IPS DF 6.9 (cell line): Measurements from ENCODE around the gene COA6.
"Not testable (repeated sequence)": the region's sequence is repeated elsewhere in the genome, so short reads cannot be mapped to it uniquely, and the experiment has no call there.

Experiments used
- DNase-seq: peaks from one replicate; pipeline ENCODE4 v3.0.0-alpha.2; 2013; ENCODE audit warnings: low read depth, low spot score
- H3K27ac ChIP-seq: one replicate; pipeline ENCODE4 v1.5.1; 2013; ENCODE audit warnings: low read length, control low read depth
- H3K27me3 ChIP-seq: 2 replicates; pipeline ENCODE4 v1.6.1; 2013; ENCODE audit warnings: mild to moderate bottlenecking, low read length; ENCODE audit not compliant: control insufficient read depth, insufficient read depth
- H3K36me3 ChIP-seq: 2 replicates; pipeline ENCODE4 v1.6.1; 2013; ENCODE audit warnings: low read length; ENCODE audit not compliant: control insufficient read depth, insufficient read depth
- H3K4me1 ChIP-seq: 2 replicates; pipeline ENCODE4 v1.6.1; 2013; ENCODE audit warnings: low read length; ENCODE audit not compliant: control insufficient read depth, insufficient read depth
- H3K4me3 ChIP-seq: 2 replicates; pipeline ENCODE4 v1.5.1; 2013; ENCODE audit warnings: mild to moderate bottlenecking, low read length
- H3K9me3 ChIP-seq: 2 replicates; pipeline ENCODE4 v1.6.1; 2013; ENCODE audit warnings: low read length, inconsistent platforms; ENCODE audit not compliant: control insufficient read depth, insufficient read depth
- WGBS: extraction: QIAGEN DNeasy Blood & Tissue Kit; methylation state at CpG from one replicate; pipeline ENCODE4 v1.1.7; 2013; ENCODE audit warnings: mixed read lengths, missing lambda C conversion rate; ENCODE audit not compliant: insufficient read length, insufficient coverage; 5-methylcytosine and 5-hydroxymethylcytosine counted together

The COA6 gene

GRCh38 chr1:234393190-234393589 lies 19.9 kb downstream of the COA6 start:
- WGBS = no CpG with 5 or more reads among the region's 6 CpGs

DNA sequence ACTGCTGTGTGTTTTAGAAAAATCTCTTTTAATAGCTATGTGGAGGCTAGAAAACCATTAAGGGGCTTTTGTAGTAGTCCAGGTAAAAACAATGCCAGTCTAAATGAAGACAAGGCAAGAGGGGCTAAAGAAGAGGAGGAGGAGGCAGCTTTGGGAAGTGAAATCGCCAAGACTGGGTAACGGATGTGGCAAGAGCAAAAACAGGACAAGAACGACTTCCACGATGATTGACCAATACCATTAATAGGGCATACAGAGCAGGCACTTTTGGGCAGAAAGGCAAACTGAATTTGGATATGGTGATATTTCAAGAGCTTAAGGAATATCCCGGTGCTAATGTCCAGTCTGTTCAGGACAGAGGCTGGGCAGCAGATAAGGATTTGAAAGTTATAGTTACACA lies 22.0 kb downstream of the COA6 start:
- H3K36me3 ChIP-seq = peaks cover 3% of the 10 kb centered on the region; the same call in 1 of the 2 replicates
- H3K27me3 ChIP-seq = no peaks in the 10 kb centered on the region
- WGBS = no CpG with 5 or more reads among the region's 5 CpGs
- H3K27ac ChIP-seq = no peak overlapping the region
- no peak overlapping the region for H3K4me3 ChIP-seq
- H3K9me3 ChIP-seq = no peaks in the 10 kb centered on the region
- no peaks in the 10 kb centered on the region for H3K4me1 ChIP-seq
- no peak for DNase-seq

More at GRCh38 chr1:234393190-234393589, 19.9 kb downstream of the COA6 start:
- no peak for DNase-seq
- Histone ChIP-seq H3K4me1 (no peaks in the 10 kb centered on the region), H3K9me3 (no peaks in the 10 kb centered on the region), H3K27me3 (no peaks in the 10 kb centered on the region), H3K27ac (no peak overlapping the region), H3K4me3 (no peak overlapping the region), H3K36me3 (peaks cover 3% of the 10 kb centered on the region; the same call in 1 of the 2 replicates)

- Histone ChIP-seq H3K27me3 (no peaks in the 10 kb centered on the region), H3K4me3 (no peak overlapping the region), H3K9me3 (no peaks in the 10 kb centered on the region), H3K36me3 (peaks cover 3% of the 10 kb centered on the region; the same call in 1 of the 2 replicates), H3K27ac (no peak overlapping the region), H3K4me1 (no peaks in the 10 kb centered on the region)
- no CpG with 5 or more reads among the region's 8 CpGs for WGBS
- DNase-seq = no peak
Observed at GRCh38 chr1:234396092-234396491, 22.8 kb downstream of the COA6 start.

GRCh38 chr1:234396871-234397270 lies 23.6 kb downstream of the COA6 start:
- Histone ChIP-seq H3K27me3 (no peaks in the 10 kb centered on the region), H3K27ac (no peak overlapping the region), H3K4me3 (no peak overlapping the region), H3K4me1 (no peaks in the 10 kb centered on the region), H3K9me3 (no peaks in the 10 kb centered on the region), H3K36me3 (0 out of 2 replicates have a peak, but pooled peaks cover 3% of the 10 kb centered on the region)
- DNase-seq = no peak
- no CpG with 5 or more reads among the region's 6 CpGs for WGBS

GRCh38 chr1:234397732-234398131 lies 24.5 kb downstream of the COA6 start:
- H3K27me3 ChIP-seq = no peaks in the 10 kb centered on the region
- no peak overlapping the region for H3K4me3 ChIP-seq
- no peak for DNase-seq
- no peak overlapping the region for H3K27ac ChIP-seq
- H3K36me3 ChIP-seq = 0 out of 2 replicates have a peak, but pooled peaks cover 3% of the 10 kb centered on the region
- no peaks in the 10 kb centered on the region for H3K9me3 ChIP-seq
- WGBS = no CpG with 5 or more reads among the region's 5 CpGs
- no peaks in the 10 kb centered on the region for H3K4me1 ChIP-seq

GRCh38 chr1:234398849-234399381 lies 25.7 kb downstream of the COA6 start:
- H3K36me3 ChIP-seq = no peaks in the 10 kb centered on the region
- no peaks in the 10 kb centered on the region for H3K27me3 ChIP-seq
- no peak overlapping the region for H3K27ac ChIP-seq
- no peak overlapping the region for H3K4me3 ChIP-seq
- no peaks in the 10 kb centered on the region for H3K4me1 ChIP-seq
- WGBS = no CpG with 5 or more reads among the region's 8 CpGs
- H3K9me3 ChIP-seq = no peaks in the 10 kb centered on the region
- no peak for DNase-seq

GRCh38 chr1:234399515-234399914 lies 26.3 kb downstream of the COA6 start:
- not testable (repeated sequence) for H3K4me3 ChIP-seq, H3K4me1 ChIP-seq, H3K36me3 ChIP-seq, DNase-seq, H3K9me3 ChIP-seq, H3K27me3 ChIP-seq, H3K27ac ChIP-seq
- no CpG with 5 or more reads among the region's 6 CpGs for WGBS

DNA sequence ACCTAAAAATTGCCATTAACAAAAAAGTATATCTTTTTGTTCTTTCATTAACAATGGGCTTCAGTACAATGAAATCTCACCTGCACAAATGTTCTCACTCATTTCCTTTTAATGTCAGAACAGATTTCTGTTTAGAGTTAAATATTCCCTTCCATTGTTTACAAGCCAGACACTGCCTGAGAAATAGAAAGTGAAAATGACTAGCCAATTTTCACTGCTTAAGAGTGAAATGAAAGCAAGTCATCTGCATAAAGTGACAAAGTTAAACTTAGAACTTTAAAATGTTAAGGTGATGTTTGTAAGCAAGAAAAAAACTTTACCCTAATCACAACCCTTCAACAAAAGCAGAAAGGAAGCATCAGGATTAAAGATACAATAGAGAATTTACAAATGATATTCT lies 27.5 kb downstream of the COA6 start:
- Histone ChIP-seq H3K4me3 (no peak overlapping the region), H3K9me3 (no peaks in the 10 kb centered on the region), H3K36me3 (no peaks in the 10 kb centered on the region), H3K27ac (no peak overlapping the region), H3K4me1 (no peaks in the 10 kb centered on the region), H3K27me3 (no peaks in the 10 kb centered on the region)
- no peak for DNase-seq

DNA sequence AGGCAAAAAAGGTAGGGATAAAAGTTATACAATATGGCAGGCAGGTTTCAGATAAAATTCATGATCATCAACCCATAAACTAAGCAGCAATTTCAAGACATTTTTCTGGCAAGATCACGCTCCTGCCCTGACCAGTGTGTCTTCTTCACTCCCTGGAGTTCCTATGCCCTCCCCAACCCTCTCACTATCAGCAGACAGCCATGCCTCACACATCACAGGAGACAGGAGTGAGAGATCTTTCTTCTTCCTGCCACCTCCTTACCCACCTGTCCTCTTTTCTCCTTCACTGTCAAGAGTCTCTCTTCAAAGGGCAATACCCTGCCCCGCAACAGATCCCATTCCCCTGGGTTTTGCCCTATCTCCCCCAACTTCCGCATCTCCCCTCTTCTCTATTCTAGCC lies 28.4 kb downstream of the COA6 start:
- Histone ChIP-seq H3K27me3 (no peaks in the 10 kb centered on the region), H3K9me3 (no peaks in the 10 kb centered on the region), H3K36me3 (no peaks in the 10 kb centered on the region), H3K27ac (no peak overlapping the region), H3K4me3 (no peak overlapping the region), H3K4me1 (no peaks in the 10 kb centered on the region)
- DNase-seq = no peak
- WGBS = no CpG with 5 or more reads among the region's 3 CpGs

- no peak overlapping the region for H3K4me3 ChIP-seq
- 100% methylated on average over 1 of the region's 3 CpGs for WGBS
- no peaks in the 10 kb centered on the region for H3K27me3 ChIP-seq
- no peak for DNase-seq
- no peaks in the 10 kb centered on the region for H3K9me3 ChIP-seq
- H3K36me3 ChIP-seq = no peaks in the 10 kb centered on the region
- no peak overlapping the region for H3K27ac ChIP-seq
- no peaks in the 10 kb centered on the region for H3K4me1 ChIP-seq
Observed at GRCh38 chr1:234402939-234403338, 29.7 kb downstream of the COA6 start.

DNA sequence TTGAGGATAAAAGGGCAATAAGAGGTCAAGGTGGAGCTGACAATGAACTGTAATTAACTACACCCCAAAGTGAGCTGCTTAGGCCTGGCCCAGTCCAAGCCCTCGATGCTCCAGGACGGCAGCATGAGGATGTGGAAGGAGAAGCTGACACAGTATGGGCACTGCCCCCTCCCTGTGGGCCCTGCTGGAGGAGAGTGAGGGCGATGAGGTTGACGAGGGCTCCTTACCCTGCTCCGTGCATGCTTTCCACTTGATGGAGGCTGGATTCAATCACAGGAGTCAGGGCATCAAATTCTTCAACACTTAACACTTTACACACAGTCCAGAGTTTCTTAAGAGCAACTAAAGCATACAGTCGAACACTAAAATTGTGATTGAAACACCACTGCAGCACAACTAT lies 32.4 kb downstream of the COA6 start:
- no peaks in the 10 kb centered on the region for H3K36me3 ChIP-seq
- no peaks in the 10 kb centered on the region for H3K9me3 ChIP-seq
- no peaks in the 10 kb centered on the region for H3K27me3 ChIP-seq
- H3K4me3 ChIP-seq = no peak overlapping the region
- WGBS = no CpG with 5 or more reads among the region's 6 CpGs
- DNase-seq = no peak
- H3K4me1 ChIP-seq = no peaks in the 10 kb centered on the region
- no peak overlapping the region for H3K27ac ChIP-seq
